Endothelial cell of umbilical vein (primary cell): ENCODE measurements around the gene ACP3. TPM values are rescaled to one million over a fixed set of nuclear protein-coding genes. Genes with fewer than 3 reads are reported as not detected.
A peak's percentile ranks its signal among the peaks of the same experiment; 100 is the strongest.

ENCODE experiments used
- Bru-seq: library from RNA; stranded (reverse); fragments of 400-500 nt; gene quantifications from one replicate; lab custom pipeline; 2021; lab: Mats Ljungman, UMichigan
- BruChase-seq, 2 experiments: library from RNA; stranded (reverse); fragments of 400-500 nt; gene quantifications; one replicate each; lab custom pipeline; 2021; lab: Mats Ljungman, UMichigan
- BruUV-seq: library from RNA; stranded (reverse); fragments of 400-500 nt; replicated peaks from 2 replicates; lab custom pipeline; 2021; lab: Mats Ljungman, UMichigan
- CTCF ChIA-PET: fragments of 300-600, 350-600 bp; sonication (Branson Sonifier 250); formaldehyde crosslinking; loops from one replicate; lab custom pipeline; 2021; ENCODE audit warnings: antibody characterized with exemption, inconsistent platforms; lab: Charles Lee
- POLR2A ChIA-PET: fragments of 300-600, 350-600 bp; sonication (Branson Sonifier 250); formaldehyde crosslinking; loops from one replicate; lab custom pipeline; 2021; ENCODE audit warnings: antibody characterized with exemption, inconsistent platforms; lab: Charles Lee
- DNase-seq: peaks from one replicate; pipeline ENCODE4 v3.0.0-alpha.2; 2011; ENCODE audit warnings: low read depth, low spot score
- FAIRE-seq: peaks from 2 replicates; lab custom pipeline; 2011; peaks lifted over from hg19 to GRCh38; lab: Jason Lieb, UNC
- H2AFZ ChIP-seq: 2 replicates; pipeline ENCODE4 v1.6.0; 2012; ENCODE audit warnings: low read depth, low read length, control low read depth, inconsistent platforms
- H3K27ac ChIP-seq: 2 replicates; pipeline ENCODE4 v1.5.1; 2011; ENCODE audit warnings: low read depth, mild to moderate bottlenecking, control low read depth, low read length, moderate library complexity; ENCODE audit not compliant: insufficient read depth
- H3K27me3 ChIP-seq, 2 experiments: 2 replicates each; pipeline versions ENCODE4 v1.6.0 to v1.6.1; 2011; ENCODE audit warnings: low read length in 2 of 2, mixed read lengths in 1 of 2; ENCODE audit not compliant: control insufficient read depth in 2 of 2, insufficient read depth in 2 of 2
- H3K36me3 ChIP-seq, 2 experiments: 2 replicates in 1 of 2; 3 replicates in 1 of 2; pipeline ENCODE4 v1.5.1; 2011; ENCODE audit warnings: low read length in 2 of 2, mild to moderate bottlenecking in 1 of 2, moderate library complexity in 1 of 2; ENCODE audit not compliant: control insufficient read depth in 2 of 2, insufficient read depth in 2 of 2; ENCODE audit errors: extremely low read depth in 1 of 2
- H3K4me1 ChIP-seq: 3 replicates; pipeline ENCODE4 v1.5.1; 2011; ENCODE audit warnings: mild to moderate bottlenecking, low read length; ENCODE audit not compliant: control insufficient read depth, insufficient read depth; ENCODE audit errors: extremely low read depth
- H3K4me2 ChIP-seq: 2 replicates; pipeline ENCODE4 v1.6.1; 2011; ENCODE audit warnings: low read length, control low read depth, mixed read lengths; ENCODE audit not compliant: insufficient read depth
- H3K4me3 ChIP-seq, 3 experiments: fragments of 200-600 bp in 1 of 3; sonication (generic), shearing (Covaris generic) in 1 of 3; replicated peaks in 1 of 3; 2 replicates each; pipeline ENCODE4 v1.5.1; 2011 to 2016; ENCODE audit warnings: control low read depth in 3 of 3, low read length in 3 of 3, mild to moderate bottlenecking in 2 of 3, inconsistent platforms in 1 of 3, low read depth in 1 of 3, moderate library complexity in 1 of 3; ENCODE audit not compliant: insufficient read depth in 1 of 3
- H3K79me2 ChIP-seq: 2 replicates; pipeline ENCODE4 v1.6.0; 2012; ENCODE audit warnings: low read length, inconsistent platforms; ENCODE audit not compliant: control insufficient read depth, insufficient read depth
- H3K9ac ChIP-seq: replicated peaks from 2 replicates; pipeline ENCODE3; 2011; ENCODE audit warnings: low read length, control low read depth; ENCODE audit not compliant: insufficient read depth; ENCODE audit errors: extremely low read depth
- H3K9me1 ChIP-seq: replicated peaks from 3 replicates; pipeline ENCODE4 v1.6.0; 2011; ENCODE audit warnings: mild to moderate bottlenecking, low read length; ENCODE audit not compliant: control insufficient read depth, insufficient read depth; ENCODE audit errors: extremely low read depth
- H3K9me3 ChIP-seq: replicated peaks from 2 replicates; pipeline ENCODE4 v1.5.1; 2012; ENCODE audit warnings: low read length, inconsistent platforms; ENCODE audit not compliant: control insufficient read depth, insufficient read depth
- H4K20me1 ChIP-seq: replicated peaks from 2 replicates; pipeline ENCODE3; 2011; ENCODE audit warnings: mild to moderate bottlenecking, low read length; ENCODE audit not compliant: control insufficient read depth, insufficient read depth; ENCODE audit errors: extremely low read depth
- EZH2 ChIP-seq: IDR thresholded peaks from 2 replicates; pipeline ENCODE4 v1.6.1; 2012; ENCODE audit warnings: borderline replicate concordance, low read depth, mild to moderate bottlenecking, moderate library complexity, low read length, inconsistent platforms; ENCODE audit not compliant: severe bottlenecking
- FOS ChIP-seq: IDR thresholded peaks from 2 replicates; pipeline ENCODE4 v1.6.1; 2011; ENCODE audit warnings: mild to moderate bottlenecking, low read length, moderate library complexity, borderline replicate concordance; ENCODE audit not compliant: insufficient read depth
- GATA2 ChIP-seq: IDR thresholded peaks from 2 replicates; pipeline ENCODE4 v1.7.0; 2011; ENCODE audit warnings: low read depth, mild to moderate bottlenecking, moderate library complexity, mixed read lengths, low read length; ENCODE audit not compliant: insufficient read length, insufficient read depth
- JUN ChIP-seq: IDR thresholded peaks from 2 replicates; pipeline ENCODE4 v1.6.1; 2011; ENCODE audit warnings: borderline replicate concordance, low read depth; ENCODE audit not compliant: insufficient read length, insufficient read depth
- MYC ChIP-seq: IDR thresholded peaks from one replicate; pipeline ENCODE4 v1.6.1; 2011; ENCODE audit warnings: mild to moderate bottlenecking, low read depth, low read length
- POLR2A ChIP-seq: IDR thresholded peaks from 2 replicates; pipeline ENCODE4 v1.6.1; 2012; ENCODE audit warnings: low read depth, mild to moderate bottlenecking, control low read depth, low read length
- POLR2AphosphoS5 ChIP-seq: IDR thresholded peaks from 2 replicates; pipeline ENCODE4 v1.6.1; 2012; ENCODE audit warnings: low read depth, mild to moderate bottlenecking, control low read depth, low read length, moderate library complexity; ENCODE audit not compliant: insufficient read depth
- dilution Hi-C: fragments of 300-500 bp; cut with MboI; formaldehyde crosslinking; loops from one replicate; pipeline ENCODE4 v1.15.0; 2019; ENCODE audit warnings: low sequenced_read_pairs; ENCODE audit not compliant: extremely low pct_ligation_motif_present
- intact Hi-C: fragments of 100-400 bp; cut with micrococcal nuclease; formaldehyde crosslinking; loops from one replicate; pipeline ENCODE4 v1.10.0; 2022
- long read RNA-seq: library from polyadenylated mRNA; stranded (forward); transcript quantifications from one replicate; pipeline ENCODE4 v2.0.0, GENCODE V29; 2021
- polyA minus RNA-seq, 3 experiments: library from RNA; depleted of rRNA, polyadenylated mRNA; stranded (reverse); fragments of >200 nt; gene quantifications; 1 replicate in 1 of 3; 2 replicates in 2 of 3; pipeline ENCODE4 v1.2.3, GENCODE V29; 2011
- polyA plus RNA-seq, 4 experiments: library from polyadenylated mRNA; depleted of rRNA in 3 of 4; stranded (reverse) in 3 of 4; unstranded in 1 of 4; fragments of >200 nt; gene quantifications; 2 replicates each; pipeline versions ENCODE4 v1.2.1 to v1.2.3, GENCODE V29; 2011 to 2012; ENCODE audit warnings: missing spikeins in 1 of 4
- total RNA-seq: library from RNA; stranded (reverse); gene quantifications from 2 replicates; pipeline ENCODE4 v1.2.3, GENCODE V29; 2021
- TF ChIP-seq, protein P1 (sequence below), 2 donors: IDR thresholded peaks; 1 replicate in 1 of 2; 2 replicates in 1 of 2; pipeline ENCODE4 v1.5.1; 2011; ENCODE audit warnings: low read length in 2 of 2, mild to moderate bottlenecking in 2 of 2, moderate library complexity in 2 of 2, control low read depth in 1 of 2, inconsistent platforms in 1 of 2, low read depth in 1 of 2; ENCODE audit not compliant: insufficient read depth in 1 of 2; ENCODE audit errors: extremely low read depth in 1 of 2
- TF ChIP-seq, protein P2 (sequence below): IDR thresholded peaks from 2 replicates; pipeline ENCODE4 v1.6.1; 2011; ENCODE audit not compliant: insufficient read depth, insufficient read length

The ACP3 gene, protein sequence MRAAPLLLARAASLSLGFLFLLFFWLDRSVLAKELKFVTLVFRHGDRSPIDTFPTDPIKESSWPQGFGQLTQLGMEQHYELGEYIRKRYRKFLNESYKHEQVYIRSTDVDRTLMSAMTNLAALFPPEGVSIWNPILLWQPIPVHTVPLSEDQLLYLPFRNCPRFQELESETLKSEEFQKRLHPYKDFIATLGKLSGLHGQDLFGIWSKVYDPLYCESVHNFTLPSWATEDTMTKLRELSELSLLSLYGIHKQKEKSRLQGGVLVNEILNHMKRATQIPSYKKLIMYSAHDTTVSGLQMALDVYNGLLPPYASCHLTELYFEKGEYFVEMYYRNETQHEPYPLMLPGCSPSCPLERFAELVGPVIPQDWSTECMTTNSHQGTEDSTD
- total RNA-seq (not detected in 2 replicates), polyA plus RNA-seq (not detected in 2 replicates), polyA minus RNA-seq (not detected in 2 replicates), Bru-seq, nascent RNA (not detected), BruChase-seq, experiment 1, labeled RNA remaining after a 6-hour chase (not detected), BruChase-seq, experiment 2, labeled RNA remaining after a 2-hour chase (not detected)
- not detected in 2 replicates for polyA plus RNA-seq (2011; cell fraction: cytosol; rRNA removed)
- not detected in 2 replicates for polyA plus RNA-seq (2011; cell fraction: nucleus; rRNA removed)
- polyA plus RNA-seq (2012), result not detected in 2 replicates
- polyA minus RNA-seq (2011; cell fraction: cytosol; rRNA and poly(A)+ RNA removed), result 0.31 TPM
- polyA minus RNA-seq (2011; cell fraction: nucleus; rRNA and poly(A)+ RNA removed), result not detected in 2 replicates
- long read RNA-seq, result 0 reads

DNA sequence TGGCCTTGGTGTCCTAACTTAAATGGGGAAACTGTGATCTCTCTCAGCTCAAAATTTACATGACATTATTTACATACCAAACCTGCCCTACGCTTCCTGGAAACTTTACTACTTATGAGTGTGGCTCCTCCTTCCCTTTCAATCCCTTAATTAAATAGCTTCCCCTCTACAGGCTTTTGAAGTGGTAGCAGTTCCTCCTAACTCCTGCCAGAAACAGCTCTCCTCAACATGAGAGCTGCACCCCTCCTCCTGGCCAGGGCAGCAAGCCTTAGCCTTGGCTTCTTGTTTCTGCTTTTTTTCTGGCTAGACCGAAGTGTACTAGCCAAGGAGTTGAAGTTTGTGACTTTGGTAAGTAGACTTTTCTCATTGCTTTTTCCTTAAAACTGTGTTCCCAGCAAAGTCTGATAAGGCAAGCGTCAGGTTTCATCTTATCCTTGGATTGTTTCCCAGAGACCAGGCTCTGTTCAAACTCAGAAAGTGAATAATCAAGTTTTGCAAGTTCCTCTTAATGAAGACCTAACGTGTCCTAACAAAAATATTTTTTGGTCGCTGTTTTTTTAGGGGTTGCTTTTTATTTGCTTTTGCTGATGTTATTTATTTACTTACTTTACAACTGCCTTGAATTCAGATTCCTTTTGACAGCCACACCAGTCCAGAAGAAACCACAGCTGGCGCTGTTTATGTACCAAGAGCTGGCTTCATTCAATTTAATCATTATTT lies at the start of gene ACP3:
ACP3 (plus strand) TSS at position 179 of the 720 bp plus-strand sequence; CDS start at position 229, 50 bp downstream.
- H3K27ac ChIP-seq, result no peak within 1 kb of the TSS
- no peaks in the 10 kb centered on the region for H3K9me3 ChIP-seq
- intact Hi-C loops (no loop called here), dilution Hi-C loops (no loop called here)
- H2AFZ ChIP-seq, result no peak within 1 kb of the TSS
- no peaks in the 10 kb centered on the region for H3K36me3 ChIP-seq
- no peaks in the 10 kb centered on the region for H3K79me2 ChIP-seq
- CTCF ChIA-PET, result interaction anchor here (1.1 to 2.9 kb wide), 4 partner anchors 9 to 48 kb away, joined by 3 to 9 read pairs (median 4); no protein-coding TSS in a partner anchor
- DNase-seq, result peak; percentile 10
- TF ChIP-seq, protein P1, sequence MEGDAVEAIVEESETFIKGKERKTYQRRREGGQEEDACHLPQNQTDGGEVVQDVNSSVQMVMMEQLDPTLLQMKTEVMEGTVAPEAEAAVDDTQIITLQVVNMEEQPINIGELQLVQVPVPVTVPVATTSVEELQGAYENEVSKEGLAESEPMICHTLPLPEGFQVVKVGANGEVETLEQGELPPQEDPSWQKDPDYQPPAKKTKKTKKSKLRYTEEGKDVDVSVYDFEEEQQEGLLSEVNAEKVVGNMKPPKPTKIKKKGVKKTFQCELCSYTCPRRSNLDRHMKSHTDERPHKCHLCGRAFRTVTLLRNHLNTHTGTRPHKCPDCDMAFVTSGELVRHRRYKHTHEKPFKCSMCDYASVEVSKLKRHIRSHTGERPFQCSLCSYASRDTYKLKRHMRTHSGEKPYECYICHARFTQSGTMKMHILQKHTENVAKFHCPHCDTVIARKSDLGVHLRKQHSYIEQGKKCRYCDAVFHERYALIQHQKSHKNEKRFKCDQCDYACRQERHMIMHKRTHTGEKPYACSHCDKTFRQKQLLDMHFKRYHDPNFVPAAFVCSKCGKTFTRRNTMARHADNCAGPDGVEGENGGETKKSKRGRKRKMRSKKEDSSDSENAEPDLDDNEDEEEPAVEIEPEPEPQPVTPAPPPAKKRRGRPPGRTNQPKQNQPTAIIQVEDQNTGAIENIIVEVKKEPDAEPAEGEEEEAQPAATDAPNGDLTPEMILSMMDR (IDR thresholded peaks at IDR 0.05; ENCODE audit: extremely low read depth in 1 of 2, insufficient read depth in 1 of 2, low read depth in 1 of 2, low read length in 2 of 2), result no peak
- TF ChIP-seq POLR2A, result no peak
- no peak for TF ChIP-seq FOS
- no peak for TF ChIP-seq GATA2
- no peak for TF ChIP-seq JUN
- TF ChIP-seq EZH2, result no peak
- TF ChIP-seq MYC, result no peak
- TF ChIP-seq, protein P2, sequence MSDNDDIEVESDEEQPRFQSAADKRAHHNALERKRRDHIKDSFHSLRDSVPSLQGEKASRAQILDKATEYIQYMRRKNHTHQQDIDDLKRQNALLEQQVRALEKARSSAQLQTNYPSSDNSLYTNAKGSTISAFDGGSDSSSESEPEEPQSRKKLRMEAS, result no peak
- TF ChIP-seq POLR2AphosphoS5, result no peak
- no peaks in the 10 kb centered on the region for H3K4me1 ChIP-seq
- BruUV-seq, result no TSS peak
- H3K9me1 ChIP-seq, result no peaks in the 10 kb centered on the region
- FAIRE-seq, result no peak
- H3K4me2 ChIP-seq, result no peak within 1 kb of the TSS
- no peak within 1 kb of the TSS for H3K9ac ChIP-seq
- no peak within 1 kb of the TSS for H3K4me3 ChIP-seq
- POLR2A ChIA-PET, result no interaction called here
- peaks cover 0 to 2% of the 10 kb centered on the region in 2 experiments for H3K27me3 ChIP-seq
- no peaks in the 10 kb centered on the region for H4K20me1 ChIP-seq
